ENCODE data around the gene ADAMTS10.
"Not testable (repeated sequence)": the region's sequence is repeated elsewhere in the genome, so short reads cannot be mapped to it uniquely, and the experiment has no call there.

The ADAMTS10 gene

DNA sequence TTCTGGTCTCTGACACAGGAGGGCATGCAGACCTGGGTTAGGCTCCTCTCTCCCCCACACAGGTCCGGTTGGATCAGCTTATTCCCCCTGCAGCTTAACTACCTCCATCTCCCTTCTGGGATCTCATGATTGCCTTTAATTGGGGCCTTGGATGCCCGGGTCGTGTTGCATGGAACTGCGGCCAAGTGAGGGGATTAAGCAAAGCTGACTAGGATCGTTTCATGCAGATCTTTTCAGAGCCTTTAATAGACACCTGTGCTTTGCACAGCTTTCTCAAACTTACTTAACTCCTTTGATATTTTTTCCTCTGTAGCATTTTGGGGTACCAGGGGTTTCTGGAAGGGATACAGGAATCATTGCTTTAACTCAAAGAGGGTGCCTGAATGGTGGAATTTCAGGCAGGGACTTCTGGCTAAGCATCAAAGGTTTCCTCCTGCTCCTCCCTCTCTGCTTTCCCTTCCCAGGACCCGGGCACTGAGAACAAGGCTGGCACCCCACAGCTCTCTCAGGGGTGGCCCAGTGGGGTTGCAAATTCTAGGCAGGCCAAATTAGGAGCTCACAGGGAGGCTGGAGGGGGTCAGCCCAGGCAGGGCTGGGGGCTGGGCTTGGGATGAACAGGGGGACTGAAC, 20.4 kb upstream of the ADAMTS10 start:
- Histone ChIP-seq H3K4me3 (ENCODE audit: low read depth, low read length) (no peak overlapping the region), H3K36me3 (no peaks in the 10 kb centered on the region), H3K4me1 (no peaks in the 10 kb centered on the region), H3K9me3 (no peaks in the 10 kb centered on the region), H3K27me3 (no peaks in the 10 kb centered on the region)
- DNase-seq, result no peak
- TF ChIP-seq, protein P1, sequence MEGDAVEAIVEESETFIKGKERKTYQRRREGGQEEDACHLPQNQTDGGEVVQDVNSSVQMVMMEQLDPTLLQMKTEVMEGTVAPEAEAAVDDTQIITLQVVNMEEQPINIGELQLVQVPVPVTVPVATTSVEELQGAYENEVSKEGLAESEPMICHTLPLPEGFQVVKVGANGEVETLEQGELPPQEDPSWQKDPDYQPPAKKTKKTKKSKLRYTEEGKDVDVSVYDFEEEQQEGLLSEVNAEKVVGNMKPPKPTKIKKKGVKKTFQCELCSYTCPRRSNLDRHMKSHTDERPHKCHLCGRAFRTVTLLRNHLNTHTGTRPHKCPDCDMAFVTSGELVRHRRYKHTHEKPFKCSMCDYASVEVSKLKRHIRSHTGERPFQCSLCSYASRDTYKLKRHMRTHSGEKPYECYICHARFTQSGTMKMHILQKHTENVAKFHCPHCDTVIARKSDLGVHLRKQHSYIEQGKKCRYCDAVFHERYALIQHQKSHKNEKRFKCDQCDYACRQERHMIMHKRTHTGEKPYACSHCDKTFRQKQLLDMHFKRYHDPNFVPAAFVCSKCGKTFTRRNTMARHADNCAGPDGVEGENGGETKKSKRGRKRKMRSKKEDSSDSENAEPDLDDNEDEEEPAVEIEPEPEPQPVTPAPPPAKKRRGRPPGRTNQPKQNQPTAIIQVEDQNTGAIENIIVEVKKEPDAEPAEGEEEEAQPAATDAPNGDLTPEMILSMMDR (IDR thresholded peaks at IDR 0.05; ENCODE audit: low read depth, low read length), result no peak

DNA sequence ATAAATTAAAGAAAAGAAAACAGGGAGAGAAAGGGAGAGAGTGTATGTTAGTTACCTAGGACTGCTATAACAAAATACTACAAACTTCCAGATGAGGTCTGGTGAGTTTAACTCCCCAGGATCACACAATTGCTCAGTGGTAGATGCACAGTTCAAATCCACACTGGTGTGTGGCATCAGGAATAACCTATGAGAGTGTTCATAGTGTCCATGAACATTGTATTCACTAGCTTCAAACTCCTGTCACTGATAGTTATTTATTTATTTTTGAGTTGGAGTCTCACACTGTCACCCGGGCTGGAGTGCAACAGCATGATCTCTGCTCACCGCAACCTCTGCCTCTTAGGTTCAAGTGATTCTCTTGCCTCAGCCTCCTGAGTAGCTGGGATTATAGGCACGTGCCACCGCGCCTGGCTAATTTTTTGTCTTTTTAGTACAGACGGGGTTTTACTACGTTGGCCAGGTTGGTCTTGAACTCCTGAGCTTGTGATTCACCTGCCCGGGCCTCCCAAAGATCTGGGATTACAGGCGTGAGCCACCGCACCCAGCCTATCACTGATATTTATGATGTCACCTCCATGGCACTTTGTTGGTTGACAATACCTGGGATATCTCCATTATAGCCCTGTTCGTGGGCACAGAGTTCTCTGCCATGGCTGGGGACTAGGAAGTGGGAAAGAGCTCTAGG, 19.6 kb upstream of the ADAMTS10 start, which contains the start of gene NFILZ:
TSS of gene NFILZ (plus strand) at position 638 of the 688 bp plus-strand sequence. CDS start 46,133 bp downstream, outside the sequence.
- Histone ChIP-seq H3K4me1 (no peaks in the 10 kb centered on the region), H3K4me3 (ENCODE audit: low read depth, low read length) (no peak within 1 kb of the TSS), H3K27me3 (no peaks in the 10 kb centered on the region), H3K36me3 (no peaks in the 10 kb centered on the region), H3K9me3 (no peaks in the 10 kb centered on the region)
- DNase-seq, result no peak
- TF ChIP-seq, protein P1 (IDR thresholded peaks at IDR 0.05; ENCODE audit: low read depth, low read length), result no peak

DNA sequence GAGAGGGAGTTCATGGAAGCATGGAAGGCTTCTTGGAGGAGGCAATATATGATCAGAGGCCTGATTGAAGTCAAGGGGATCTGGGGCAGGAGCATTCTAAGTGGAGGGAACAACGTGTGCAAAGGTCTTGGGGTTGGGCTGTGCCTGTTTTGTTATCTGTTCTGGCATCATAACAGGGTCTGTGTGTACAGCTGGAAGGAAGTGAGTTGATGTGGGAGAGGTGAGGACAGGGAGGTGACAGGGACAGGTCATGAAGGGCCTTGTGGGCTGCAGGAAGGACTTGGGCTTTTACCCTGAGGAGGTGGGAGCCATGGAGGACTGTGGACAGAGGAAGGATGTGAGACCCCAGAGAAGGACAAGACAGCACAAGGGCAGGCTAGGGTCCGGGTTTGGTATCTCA, 18.7 kb upstream of the ADAMTS10 start:
- TF ChIP-seq, protein P1 (IDR thresholded peaks at IDR 0.05; ENCODE audit: low read depth, low read length), result no peak
- Histone ChIP-seq H3K4me1 (no peaks in the 10 kb centered on the region), H3K4me3 (ENCODE audit: low read depth, low read length) (no peak overlapping the region), H3K27me3 (no peaks in the 10 kb centered on the region), H3K36me3 (no peaks in the 10 kb centered on the region), H3K9me3 (no peaks in the 10 kb centered on the region)
- no peak for DNase-seq

DNA sequence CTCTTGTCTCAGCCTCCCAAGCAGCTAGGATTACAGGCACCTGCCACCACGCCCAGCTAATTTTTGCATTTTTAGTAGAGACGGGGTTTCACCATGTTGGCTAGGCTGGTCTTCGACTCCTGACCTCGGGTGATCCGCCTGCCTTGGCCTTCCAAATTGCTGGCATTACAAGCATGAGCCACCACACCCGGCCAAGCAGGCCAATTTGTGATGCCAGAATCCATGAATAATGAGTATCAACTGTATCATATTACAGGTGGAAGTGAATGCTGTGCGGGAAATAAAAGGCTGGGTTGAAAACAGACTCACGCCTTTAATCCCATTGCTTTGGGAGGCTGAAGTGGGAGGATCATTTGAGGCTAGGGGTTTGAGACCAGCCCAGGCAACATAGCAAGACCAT, 16.3 kb upstream of the ADAMTS10 start:
- DNase-seq, result no peak
- H3K36me3 ChIP-seq, result no peaks in the 10 kb centered on the region
- no peak overlapping the region for H3K4me3 ChIP-seq (ENCODE audit: low read depth, low read length)
- no peaks in the 10 kb centered on the region for H3K27me3 ChIP-seq
- H3K9me3 ChIP-seq, result no peaks in the 10 kb centered on the region
- H3K4me1 ChIP-seq, result no peaks in the 10 kb centered on the region
- TF ChIP-seq, protein P1 (IDR thresholded peaks at IDR 0.05; ENCODE audit: low read depth, low read length), result no peak

DNA sequence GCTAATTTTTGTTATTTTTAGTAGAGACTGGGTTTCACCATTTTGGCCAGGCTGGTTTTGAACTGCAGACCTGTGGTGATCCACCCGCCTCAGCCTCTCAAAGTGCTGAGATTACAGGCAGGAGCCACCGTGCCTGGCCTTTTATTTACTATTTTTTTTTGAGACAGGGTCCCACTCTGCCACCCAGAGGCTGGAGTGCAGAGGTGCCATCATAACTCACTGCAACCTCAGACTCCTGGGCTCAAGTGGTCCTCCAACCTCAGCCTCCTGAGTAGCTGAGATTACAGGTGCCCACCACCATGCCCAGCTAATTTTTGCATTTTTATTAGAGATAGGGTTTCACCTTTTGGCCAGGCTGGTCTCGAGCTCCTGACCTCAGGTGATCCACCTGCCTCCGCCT, 12.4 kb upstream of the ADAMTS10 start:
- H3K4me1 ChIP-seq; H3K9me3 ChIP-seq; H3K36me3 ChIP-seq; H3K27me3 ChIP-seq; DNase-seq; H3K4me3 ChIP-seq (ENCODE audit: low read depth, low read length): not testable (repeated sequence)

DNA sequence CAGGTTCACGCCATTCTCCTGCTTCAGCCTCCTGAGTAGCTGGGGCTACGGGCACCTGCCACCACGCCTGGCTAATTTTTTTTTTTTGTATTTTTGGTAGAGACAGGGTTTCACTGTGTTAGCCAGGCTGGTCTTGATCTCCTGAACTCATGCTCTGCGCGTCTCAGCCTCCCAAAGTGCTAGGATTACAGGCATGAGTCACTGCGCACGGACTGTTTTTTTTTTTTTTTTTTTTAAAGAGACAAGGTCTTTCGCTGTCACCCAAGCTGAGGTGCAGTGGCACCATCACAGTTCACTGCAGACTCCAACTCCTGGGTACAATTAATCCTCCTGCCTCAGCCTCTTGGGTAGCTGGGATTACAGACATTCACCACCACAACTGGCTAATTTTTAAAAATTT, 8.2 kb upstream of the ADAMTS10 start:
- Histone ChIP-seq H3K36me3 (no peaks in the 10 kb centered on the region), H3K4me3 (ENCODE audit: low read depth, low read length) (no peak overlapping the region), H3K27me3 (0 out of 2 replicates have a peak, but pooled peaks cover 9% of the 10 kb centered on the region), H3K9me3 (no peaks in the 10 kb centered on the region), H3K4me1 (no peaks in the 10 kb centered on the region)
- TF ChIP-seq, protein P1 (IDR thresholded peaks at IDR 0.05; ENCODE audit: low read depth, low read length), result no peak
- no peak for DNase-seq

Measured in BE2C (cell line).